Stimulated activated CD4-positive, alpha-beta T cell treated with anti-CD3 and anti-CD28 coated beads, Interleukin-12 subunit alpha, Interleukin-12 subunit beta, amount 100 ng/mL, for 4 hours (primary cell): Measurements from ENCODE around the gene MLIP.
"Not testable (repeated sequence)": the region's sequence is repeated elsewhere in the genome, so short reads cannot be mapped to it uniquely, and the experiment has no call there.

Experiments used
- DNase-seq: peaks from one replicate; pipeline ENCODE4 v3.0.0-alpha.2; 2020

The MLIP gene

DNA sequence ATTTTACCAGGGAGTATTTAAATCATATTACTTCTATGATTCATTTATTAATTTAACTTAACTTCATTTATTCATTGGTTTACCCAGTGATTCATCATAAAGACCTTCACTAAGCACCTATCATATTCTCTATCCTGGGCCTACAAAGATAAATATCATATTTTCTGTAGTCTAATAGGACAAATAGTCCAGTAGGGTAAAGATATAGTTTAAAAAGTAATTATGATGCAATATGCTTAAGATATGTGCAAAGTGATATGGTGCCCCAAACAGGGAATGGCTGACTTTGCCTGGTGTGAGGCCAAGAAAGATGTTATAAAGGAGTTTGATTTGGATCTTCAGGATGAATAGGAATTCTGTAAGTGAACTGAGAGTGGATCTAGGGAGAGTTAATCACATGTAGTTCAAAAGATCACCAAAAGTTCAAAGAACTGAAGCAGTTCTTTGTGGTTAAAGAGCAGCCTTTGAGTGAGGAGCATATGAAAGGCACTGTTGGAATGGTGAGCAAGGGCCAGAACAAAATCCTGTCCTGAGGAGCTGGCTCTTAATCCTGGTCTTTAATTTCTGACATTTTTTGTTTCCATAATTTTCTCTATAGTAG lies 45.5 kb downstream of the MLIP start:
- DNase-seq: no peak

DNA sequence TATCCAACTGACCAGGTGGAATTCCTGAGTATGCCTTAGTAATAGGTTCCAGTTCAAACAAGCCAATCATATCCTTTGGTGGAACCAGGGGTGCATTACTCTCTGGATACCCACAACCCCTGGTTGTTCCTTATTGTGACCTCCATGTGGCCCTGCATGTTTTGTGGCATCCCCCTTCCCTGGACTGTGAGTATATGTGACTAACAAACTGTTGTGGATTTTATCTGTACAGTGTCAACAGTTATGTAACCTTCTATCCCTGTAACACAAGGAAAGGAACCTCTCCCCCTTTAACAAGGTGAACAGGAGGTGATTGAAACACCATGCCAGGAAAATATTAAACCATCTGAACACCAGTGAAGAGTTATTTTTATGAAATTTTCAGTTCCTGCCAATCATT lies 46.2 kb downstream of the MLIP start:
- DNase-seq: no peak

DNA sequence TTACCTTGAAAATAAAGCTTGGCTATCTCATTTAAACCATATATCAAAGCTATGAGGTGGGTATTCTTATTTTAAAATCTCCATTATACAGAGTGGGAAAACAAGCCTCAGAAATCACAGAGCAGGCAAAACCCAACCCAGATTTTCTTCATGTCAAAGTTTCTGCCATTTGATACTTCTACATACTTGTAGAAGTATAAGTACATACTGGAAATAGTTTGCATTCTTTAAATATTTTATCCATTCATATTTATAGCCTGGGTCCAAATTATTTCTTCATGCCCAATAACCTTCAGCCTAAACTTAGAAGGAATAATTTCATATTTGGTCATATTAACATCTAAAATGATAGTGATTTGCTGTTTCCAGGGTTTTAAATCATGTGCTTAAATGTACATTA lies 61.8 kb downstream of the MLIP start:
- DNase-seq: no peak

DNA sequence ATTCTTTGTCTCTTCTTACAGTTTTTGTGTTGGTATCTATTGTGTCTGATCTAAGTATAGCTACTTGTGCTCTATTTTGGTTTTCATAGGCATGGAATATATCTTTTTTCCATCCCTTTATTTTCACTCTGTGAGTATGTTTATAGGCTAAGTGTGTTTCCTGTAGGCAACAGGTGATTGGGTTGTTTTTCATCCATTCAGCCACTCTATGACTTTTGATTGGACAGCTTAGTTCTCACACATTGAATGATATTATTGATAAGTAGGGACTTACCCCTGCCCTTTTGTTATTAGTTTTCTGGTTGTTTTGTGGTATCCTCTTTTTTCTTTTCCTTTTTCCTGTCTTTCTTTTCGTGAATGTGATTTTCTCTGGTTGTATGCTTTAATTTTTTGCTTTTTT lies 67.9 kb downstream of the MLIP start:
- DNase-seq: no peak

DNA sequence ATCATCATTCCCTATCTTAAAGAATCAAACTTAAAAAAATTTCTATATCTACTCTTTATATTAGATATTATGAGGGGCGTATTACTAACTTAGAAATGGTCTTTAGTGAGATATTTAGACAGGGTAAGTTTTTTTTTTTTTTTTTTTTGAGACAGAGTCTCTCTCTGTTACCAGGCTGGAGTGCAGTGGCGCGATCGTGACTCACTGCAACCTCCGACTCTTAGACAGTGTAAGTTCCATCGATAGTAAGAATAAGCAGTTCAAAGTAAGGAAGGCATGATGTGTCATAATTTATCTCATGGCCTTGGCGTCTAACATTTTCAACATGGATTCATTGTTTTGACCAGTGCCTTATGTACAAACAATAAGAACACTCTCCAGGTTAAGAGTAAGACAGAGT lies 72.4 kb downstream of the MLIP start:
- DNase-seq: no peak

DNA sequence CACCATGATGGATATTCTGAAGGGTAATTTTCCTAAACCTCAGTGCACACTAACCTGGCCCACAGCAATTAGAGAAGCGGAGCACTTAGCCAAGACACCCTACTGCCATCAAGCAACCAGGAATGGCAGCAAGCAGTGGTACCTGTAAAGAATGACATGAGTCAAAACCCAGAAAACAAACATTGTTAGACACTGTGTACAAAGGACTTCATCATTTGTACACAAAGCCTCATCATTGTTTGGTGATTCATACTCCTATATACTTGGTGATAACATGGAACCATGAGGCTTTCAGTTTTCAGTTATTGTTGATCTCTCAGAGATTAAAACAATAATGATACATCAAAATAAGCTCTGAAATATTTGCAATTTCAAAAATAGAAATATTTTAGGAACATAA lies 74.6 kb downstream of the MLIP start:
- DNase-seq: no peak

DNA sequence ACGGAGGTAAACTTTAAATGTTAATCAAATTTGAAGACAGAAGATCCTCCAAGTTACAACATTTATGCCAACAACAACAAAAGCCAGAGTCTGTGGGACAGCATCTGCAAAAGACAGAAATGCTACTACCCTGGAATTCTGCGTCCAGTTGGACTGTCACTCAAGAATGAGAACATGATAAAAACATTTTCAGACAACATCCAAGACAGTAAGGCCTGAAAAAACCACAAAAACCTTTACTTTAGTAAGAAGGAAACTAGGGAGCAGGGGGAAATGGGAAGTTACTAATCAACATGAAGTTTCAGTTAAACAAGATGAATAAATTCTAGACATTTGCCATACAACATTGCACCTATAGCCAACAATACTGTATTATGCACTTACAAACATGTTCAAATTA lies 77.6 kb downstream of the MLIP start:
- no peak for DNase-seq

DNA sequence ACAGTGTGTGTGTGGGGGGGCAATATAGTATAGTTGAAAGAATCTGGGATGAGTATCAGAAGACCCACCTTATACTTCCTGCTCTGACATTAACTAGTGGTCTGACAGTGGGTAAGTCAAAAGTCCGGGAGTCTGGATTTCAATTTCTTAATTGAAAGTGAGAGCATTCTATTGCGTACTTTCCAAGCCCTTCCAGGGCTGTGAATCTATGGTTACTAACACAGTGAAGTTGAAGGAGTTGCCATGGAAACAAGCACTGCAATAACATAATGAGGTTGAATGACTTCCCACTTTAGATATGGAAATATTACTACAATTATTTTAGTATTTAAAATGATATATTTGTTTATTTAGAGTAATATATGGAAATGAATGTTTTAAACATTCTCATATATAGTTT lies 80.2 kb downstream of the MLIP start:
- no peak for DNase-seq

DNA sequence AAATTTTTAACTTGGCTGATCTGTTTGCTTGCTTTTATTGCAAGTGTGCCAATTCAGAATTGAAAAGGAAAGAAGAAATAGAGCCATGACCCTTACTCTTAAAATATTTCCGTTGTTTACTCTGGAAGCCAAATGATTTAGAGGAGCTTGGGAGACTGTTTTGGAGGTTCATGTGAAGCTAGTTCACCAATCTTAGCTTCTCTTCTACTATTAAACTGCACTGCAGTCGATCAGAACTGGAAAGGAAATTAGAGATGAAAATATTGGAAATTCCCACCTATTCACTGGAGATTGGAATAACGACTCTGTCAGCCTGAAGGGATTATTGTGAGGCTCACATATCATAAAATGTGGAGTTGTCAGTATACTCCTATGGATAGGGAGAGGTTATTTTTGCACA lies 81.8 kb downstream of the MLIP start:
- no peak for DNase-seq

DNA sequence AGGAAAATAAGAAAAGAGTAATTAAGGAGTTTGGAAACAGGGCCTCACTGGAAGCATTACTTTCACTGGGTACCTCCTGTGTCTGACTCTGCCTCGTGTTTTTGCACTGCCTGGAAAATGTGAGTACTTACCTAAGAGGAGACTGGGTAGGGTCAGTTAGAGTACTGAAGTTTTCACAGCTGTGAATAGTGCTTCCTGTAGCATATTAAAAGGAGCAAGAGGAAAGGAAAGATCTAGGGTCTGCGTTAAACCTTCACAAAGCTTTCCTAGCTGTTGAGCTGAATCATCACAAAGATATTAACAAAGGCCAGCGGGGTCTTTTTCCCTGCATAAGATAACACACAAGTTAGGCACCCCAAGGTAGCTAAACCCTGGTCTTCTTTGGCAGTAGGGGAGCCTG lies 82.3 kb downstream of the MLIP start:
- DNase-seq: no peak

DNA sequence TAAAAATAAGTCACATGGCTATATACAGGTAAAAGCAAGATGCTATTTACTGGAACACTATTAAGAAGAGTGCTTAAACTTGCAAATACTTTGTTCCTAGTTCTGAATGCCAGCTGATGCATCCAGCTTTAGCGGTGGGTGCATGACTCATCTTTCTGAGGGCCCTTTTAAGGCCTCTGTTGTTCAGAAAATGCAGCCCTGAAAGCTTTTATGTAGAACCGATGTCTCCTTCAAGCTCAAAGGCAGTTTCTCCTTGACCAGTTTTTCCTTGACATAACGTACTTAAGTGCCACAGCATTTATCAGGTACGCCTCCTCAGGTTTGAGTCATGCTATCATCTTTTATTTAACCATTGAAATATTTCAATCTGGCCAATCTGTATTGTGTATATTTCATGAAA lies 82.8 kb downstream of the MLIP start:
- DNase-seq: no peak

DNA sequence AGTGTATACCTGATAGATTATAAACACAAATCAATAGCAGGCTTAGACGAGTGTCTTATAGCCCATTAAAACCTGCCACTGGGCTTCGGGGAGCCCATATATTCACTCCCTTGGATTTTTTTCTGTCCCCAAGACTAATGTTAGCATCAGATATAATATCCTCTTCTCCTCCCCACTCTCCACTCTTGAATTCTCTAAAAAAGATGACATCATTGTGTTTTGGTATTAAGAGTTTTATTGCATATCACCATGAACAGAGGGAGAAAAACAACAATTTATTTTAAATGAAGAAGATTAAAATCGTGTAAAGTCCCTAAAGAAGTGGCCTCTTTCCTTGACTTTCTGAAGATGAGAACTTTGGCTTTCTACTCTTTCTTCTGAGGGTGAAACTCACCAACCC lies 84.4 kb downstream of the MLIP start:
- DNase-seq: no peak

DNA sequence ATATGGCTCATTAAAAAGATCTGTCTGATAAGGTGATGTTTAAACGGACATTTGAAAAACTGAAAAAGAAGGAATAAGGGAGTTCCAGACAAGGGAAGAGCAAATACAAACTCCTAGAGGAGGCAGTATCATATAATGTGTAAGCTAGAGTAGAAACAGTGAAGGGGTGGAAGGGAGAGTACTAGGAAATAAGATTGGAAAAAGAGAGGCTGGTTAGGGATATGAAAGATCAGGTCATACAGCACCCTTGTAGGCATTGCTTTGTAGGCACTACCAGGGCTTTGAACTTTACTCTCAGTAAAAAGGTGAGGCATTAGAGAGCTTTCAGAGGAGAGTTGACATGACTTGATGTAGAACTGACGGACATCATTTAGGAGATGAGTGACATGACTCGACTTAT lies 85.7 kb downstream of the MLIP start:
- DNase-seq: no peak

DNA sequence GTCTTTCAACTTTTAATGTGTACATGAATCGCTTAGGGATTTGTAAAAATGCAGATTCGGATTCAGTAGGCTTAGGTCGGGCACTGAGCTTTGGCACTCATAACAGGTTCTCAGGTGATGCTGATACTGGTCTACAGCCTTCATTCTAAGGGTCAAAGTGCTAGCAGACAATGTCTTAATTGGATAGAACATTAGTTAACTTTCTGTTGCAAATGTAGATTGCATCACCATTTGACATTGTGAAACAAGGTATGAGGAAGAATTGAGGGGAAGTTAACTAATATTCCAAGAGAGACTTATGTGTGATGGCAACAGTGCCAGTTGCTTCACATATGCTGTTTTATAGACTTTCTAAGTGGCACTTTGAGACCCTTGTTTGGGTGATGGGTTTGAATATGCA lies 86.9 kb downstream of the MLIP start:
- no peak for DNase-seq

DNA sequence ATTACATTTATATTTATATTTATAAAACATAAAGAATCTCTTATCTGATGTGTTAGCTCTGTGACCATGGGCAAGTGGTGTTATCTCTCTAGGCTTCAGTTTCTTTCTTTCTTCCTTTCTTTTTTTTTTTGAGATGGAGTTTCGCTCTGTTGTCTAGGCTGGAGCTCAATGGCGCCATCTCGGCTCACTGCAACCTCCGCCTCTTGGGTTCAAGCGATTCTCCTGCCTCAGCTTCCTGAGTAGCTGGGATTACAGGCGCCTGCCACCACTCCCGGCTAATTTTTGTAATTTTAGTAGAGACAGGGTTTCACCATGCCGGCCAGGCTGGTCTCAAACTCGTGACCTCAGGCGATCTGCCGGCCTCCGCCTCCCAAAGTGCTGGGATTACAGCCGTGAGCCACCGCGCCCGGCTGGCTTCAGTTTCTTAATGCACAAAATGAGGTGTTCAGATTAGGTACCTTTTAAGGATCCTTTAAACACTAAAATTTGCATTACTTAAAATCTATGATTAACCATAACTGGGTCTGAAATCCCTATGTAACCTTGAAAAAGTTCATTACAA lies 92.3 kb downstream of the MLIP start:
- DNase-seq: not testable (repeated sequence)

DNA sequence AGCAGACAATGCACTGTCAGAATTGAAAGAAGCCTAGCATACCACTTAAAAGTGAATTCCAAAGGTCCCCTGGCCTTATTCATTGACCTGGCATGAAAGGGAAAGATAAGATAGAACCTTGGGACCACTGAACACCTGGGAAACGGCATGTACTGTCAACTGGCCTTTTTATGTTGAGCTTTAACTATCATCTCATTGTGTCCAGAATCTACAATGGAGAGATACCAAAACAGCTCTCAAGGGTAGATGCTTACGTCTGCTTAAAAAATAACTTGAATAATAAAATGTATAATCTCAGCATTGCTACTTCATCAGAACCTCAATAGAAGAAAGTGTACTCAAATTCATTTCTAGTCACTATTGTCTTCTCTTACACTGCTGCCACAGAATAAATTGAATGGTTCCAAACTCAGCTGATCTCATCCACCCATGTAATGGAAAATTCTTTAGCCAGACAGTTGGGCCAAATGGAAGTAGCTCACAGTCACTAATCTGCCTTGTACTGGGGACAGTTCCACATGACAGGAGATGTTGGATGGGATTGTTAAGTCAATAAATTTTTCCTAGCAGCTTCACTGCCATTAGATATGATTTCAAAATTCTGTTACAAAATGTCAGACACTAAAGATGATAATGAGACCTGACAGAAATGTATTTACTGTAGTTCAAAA lies 93.8 kb downstream of the MLIP start:
- no peak for DNase-seq

DNA sequence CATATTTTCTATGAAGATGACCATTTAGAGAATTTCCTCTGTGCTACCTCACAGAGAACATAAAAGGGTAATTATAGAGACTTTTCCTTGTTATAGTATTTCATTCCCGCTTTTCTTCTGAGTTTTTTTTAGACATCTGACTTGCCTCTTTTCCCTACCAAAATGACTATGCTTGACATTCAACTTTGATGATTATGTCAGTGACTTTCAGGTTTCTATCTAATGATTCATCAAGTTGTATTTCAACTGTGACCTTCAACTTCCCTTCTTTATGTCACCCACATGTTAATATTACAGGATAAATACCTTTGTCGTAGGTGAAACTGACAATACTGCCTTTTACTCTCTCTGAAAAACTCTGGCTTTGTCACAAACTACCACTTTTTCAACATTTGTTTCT lies 95.3 kb downstream of the MLIP start:
- DNase-seq: no peak

DNA sequence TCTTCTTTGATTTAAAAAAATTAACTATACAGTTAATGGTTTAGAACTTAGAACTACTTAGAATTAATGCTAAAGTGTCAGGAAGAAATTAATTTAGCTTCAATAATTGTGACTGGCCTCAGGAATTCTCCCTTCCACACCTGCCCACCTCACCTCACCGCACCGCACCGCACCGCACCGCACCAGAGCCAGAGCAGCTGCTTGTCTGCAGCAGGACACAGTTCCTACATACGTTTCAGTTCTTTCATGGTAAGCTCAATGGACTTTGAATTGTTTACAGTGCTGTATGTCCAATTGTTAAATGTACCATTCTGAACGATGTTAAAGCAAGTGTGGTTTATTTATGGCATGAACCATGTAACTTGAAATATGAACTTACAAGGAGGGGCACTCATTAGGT lies 98.7 kb downstream of the MLIP start:
- DNase-seq: not testable (repeated sequence)

DNA sequence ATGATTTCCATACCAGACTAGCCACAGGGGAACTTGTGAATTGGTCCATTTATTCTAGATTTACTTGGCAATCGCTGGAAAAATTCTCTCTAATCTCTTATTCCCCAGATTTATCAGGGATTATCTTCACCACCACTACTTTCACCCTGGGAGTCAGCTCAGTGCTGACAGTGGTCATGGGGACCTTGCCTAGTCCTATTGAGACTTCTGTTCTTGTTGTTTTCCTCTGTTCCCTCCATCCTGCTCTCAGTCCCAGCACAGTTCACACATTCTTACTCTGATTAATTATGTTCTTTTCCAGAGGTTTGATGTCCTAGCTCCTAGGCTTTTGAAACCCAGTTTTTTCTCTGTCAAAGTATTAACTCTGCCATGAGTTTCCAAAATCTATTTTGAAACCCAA lies 103.0 kb downstream of the MLIP start:
- DNase-seq: no peak

DNA sequence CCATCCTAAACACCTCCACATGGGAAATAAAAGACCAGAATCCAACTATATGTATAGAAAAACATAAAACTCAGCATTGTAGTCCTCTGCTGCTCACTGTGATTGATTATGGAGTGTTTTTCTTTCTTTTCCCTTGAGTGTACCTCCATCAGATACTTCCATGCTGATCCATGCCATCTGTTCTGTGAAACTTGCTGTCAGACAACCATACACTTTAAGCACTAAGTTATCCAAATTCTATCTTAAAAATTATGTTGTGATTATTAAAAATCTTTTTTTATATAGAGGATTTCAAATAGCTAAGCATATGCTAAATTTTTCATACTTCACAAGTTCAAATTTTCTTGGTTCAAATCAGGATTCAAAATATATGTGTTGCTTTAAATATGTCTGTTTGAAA lies 105.1 kb downstream of the MLIP start:
- DNase-seq: no peak

DNA sequence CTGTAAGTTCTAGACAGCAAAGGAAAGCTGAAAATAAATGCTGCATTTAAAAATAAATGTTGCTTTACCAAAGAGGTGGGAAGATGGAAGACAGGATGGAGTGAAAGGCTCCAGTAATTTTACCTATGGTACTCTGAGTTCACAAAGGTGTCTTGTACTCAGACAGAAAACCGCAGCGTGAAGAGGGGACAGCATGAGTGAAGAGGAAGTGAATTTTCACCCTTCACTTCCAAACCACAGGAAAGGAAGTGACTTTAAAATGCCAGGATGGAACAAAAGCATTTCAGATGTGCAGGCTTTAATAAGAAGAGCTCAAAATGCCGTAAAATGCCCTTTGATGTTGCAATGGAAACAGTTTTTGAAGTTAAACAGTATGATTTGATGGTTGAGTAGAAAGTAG lies 105.8 kb downstream of the MLIP start:
- DNase-seq: no peak

DNA sequence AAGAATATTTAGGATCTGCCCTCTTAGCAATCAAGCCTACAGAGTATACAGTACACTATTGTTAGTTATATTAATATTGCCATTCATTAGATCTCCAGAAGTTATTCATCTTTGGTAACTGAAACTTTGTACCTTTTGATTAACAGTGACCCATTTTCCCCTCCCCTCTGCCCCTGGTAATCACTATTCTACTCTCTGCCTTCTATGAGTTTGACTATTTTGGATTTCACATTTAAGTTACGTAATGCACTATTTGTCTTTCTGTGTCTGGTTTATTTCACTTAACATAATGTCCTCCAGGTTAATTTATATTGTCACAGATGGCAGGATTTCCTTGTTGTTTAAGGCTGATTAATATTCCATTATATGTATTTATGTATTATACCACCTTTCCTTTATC lies 111.0 kb downstream of the MLIP start:
- DNase-seq: no peak

DNA sequence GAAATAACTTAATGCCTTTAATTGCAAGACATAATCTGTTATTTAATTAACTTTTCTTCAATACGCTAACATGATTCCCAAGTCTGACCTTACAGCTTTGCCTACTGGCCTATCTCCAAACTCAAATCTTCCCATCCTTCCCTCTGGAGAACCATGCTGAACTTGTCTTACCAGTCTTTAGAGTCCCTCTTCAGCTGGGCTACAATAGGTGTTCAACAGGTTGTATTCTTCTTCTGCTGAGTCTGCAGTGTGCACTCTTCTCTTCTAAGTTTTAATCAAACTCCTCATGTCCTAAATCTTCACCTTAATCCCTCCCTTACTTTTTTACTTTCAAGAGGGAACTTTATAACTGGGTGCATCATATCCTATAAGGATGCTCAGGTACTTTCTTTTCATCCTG lies 121.5 kb downstream of the MLIP start:
- no peak for DNase-seq

DNA sequence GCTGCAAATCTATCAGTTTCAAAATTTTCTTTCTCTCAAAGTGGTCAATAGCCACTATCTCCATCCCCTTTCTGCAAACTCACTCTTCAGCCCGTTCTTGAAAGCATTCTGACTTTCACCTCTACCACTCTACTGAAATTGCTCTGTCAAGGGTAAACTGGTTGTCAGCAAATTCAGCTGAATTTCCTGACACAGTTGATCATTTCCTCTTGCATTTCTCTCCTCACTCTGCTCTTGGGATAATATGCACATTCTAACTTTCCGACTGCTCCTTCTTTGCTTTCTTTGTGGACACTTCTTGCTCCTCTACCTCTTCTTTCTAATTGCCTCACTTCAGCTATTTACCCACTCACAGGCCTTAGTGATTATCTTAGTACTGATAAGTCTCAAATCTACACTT lies 123.3 kb downstream of the MLIP start:
- DNase-seq: no peak

DNA sequence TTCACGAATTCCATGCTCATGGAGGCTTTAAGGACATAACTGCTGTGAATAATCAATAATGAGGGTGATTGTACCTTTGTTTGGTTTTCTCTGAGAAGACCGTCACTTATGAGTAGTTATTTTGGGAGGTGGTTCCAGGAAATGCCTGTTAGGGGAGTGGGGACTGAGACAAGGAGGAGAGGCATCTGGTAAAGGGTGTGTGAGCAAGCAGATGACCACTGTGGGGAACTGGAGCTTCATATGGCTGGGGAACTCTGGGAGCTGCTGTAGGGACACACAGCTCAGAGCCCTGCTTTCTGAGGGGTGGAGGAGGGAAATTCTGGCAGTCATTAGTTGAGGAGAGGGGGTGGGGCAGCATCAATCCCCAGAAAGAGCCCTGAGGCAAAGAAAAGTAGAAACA lies 125.7 kb downstream of the MLIP start:
- DNase-seq: no peak
